Uterus (tissue), 2 donors: Measurements from ENCODE around the gene CCR5.

Experiments used
- CTCF ChIP-seq, 4 experiments: fragments of 200-600 bp in 2 of 4; fragments of 450-650 bp in 2 of 4; sonication (generic) in 2 of 4; IDR thresholded peaks; one replicate each; pipeline ENCODE4 v1.5.1; 2016 to 2019; ENCODE audit warnings: antibody characterized with exemption in 4 of 4, mild to moderate bottlenecking in 2 of 4, moderate library complexity in 1 of 4
- POLR2A ChIP-seq, 2 donors: fragments of 450-650 bp; IDR thresholded peaks; one replicate each; pipeline ENCODE4 v1.6.1; 2016; ENCODE audit warnings: antibody characterized with exemption in 2 of 2, mild to moderate bottlenecking in 1 of 2, moderate library complexity in 1 of 2

GRCh38 chr3:46407970-46408369 is 37.2 kb downstream of the CCR5 start:
- TF ChIP-seq CTCF (IDR thresholded peaks at IDR 0.05) (no peak), POLR2A (IDR thresholded peaks at IDR 0.05) (no peak)
